ENCODE measurements around the gene PACRG.

DNA sequence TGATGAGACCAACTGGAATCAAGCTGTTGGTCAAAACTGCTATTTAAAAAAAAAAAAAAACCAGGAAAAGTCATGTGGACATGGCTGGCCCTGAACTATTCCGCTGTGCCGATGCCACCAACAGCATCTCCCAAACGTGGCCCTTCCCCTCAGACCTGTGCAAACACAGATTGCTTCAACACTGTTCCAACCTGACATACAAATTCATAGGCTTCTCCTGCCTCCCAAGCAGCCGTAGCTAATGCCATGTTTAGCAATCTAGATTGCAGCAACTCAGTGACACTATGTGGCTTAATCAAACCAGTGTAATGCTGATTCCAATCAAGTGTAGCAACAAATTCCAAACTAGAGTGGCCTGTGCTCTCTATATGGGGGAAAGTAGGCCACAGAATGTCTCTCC, 16.4 kb upstream of the PACRG start:
- no peak for TF ChIP-seq CREB1 (IDR thresholded peaks at IDR 0.05; ENCODE audit: low read depth)
- TF ChIP-seq CEBPB (IDR thresholded peaks at IDR 0.05) = no peak
- no peak for TF ChIP-seq RAD21 (IDR thresholded peaks at IDR 0.05; ENCODE audit: low read depth)

Measured in Ishikawa (cell line).